UCSD-AML1 (cell line): ENCODE data around the gene FNDC3B.

Experiments used
- DNase-seq: peaks from one replicate; lab custom pipeline; 2025; ENCODE audit not compliant: unreplicated experiment; lab: John Stamatoyannopoulos, UW

Gene FNDC3B

GRCh38 chr3:172300862-172301261 is 261.5 kb downstream of the FNDC3B start:
- no peak for DNase-seq

GRCh38 chr3:172302203-172302602 is 262.8 kb downstream of the FNDC3B start:
- DNase-seq = no peak

GRCh38 chr3:172303181-172303580 is 263.8 kb downstream of the FNDC3B start:
- DNase-seq = no peak

GRCh38 chr3:172303941-172304558 is 264.7 kb downstream of the FNDC3B start:
- DNase-seq = no peak

- DNase-seq = no peak
Measured at GRCh38 chr3:172305552-172305951, 266.2 kb downstream of the FNDC3B start.

GRCh38 chr3:172305974-172306373 is 266.6 kb downstream of the FNDC3B start:
- no peak for DNase-seq

- DNase-seq = no peak
Measured at GRCh38 chr3:172307141-172307560, 267.8 kb downstream of the FNDC3B start.

- DNase-seq = no peak
Measured at GRCh38 chr3:172309059-172309458, 269.7 kb downstream of the FNDC3B start.

GRCh38 chr3:172309741-172310427 is 270.5 kb downstream of the FNDC3B start:
- no peak for DNase-seq

- DNase-seq = no peak
Measured at GRCh38 chr3:172310428-172310760, 271.0 kb downstream of the FNDC3B start.

- DNase-seq = no peak
Measured at GRCh38 chr3:172311217-172311616, 271.8 kb downstream of the FNDC3B start.

GRCh38 chr3:172312001-172312400 is 272.6 kb downstream of the FNDC3B start:
- no peak for DNase-seq

- no peak for DNase-seq
Measured at GRCh38 chr3:172312711-172313110, 273.3 kb downstream of the FNDC3B start.

GRCh38 chr3:172313671-172314070 is 274.3 kb downstream of the FNDC3B start:
- DNase-seq = no peak

GRCh38 chr3:172314591-172315160 is 275.3 kb downstream of the FNDC3B start:
- DNase-seq = no peak

GRCh38 chr3:172315401-172316091 is 276.2 kb downstream of the FNDC3B start:
- DNase-seq = no peak

- no peak for DNase-seq
Measured at GRCh38 chr3:172316758-172317157, 277.4 kb downstream of the FNDC3B start.

GRCh38 chr3:172317481-172317880 is 278.1 kb downstream of the FNDC3B start:
- DNase-seq = no peak

GRCh38 chr3:172317984-172318383 is 278.6 kb downstream of the FNDC3B start:
- DNase-seq = peak; percentile 18

- DNase-seq = no peak
Measured at GRCh38 chr3:172319595-172319994, 280.2 kb downstream of the FNDC3B start.

GRCh38 chr3:172320468-172320867 is 281.1 kb downstream of the FNDC3B start:
- DNase-seq = no peak

- no peak for DNase-seq
Measured at GRCh38 chr3:172321035-172321434, 281.7 kb downstream of the FNDC3B start.
